Omental fat pad (tissue), 4 donors: ENCODE results near the gene PCSK9. TPM values are rescaled to one million over a fixed set of nuclear protein-coding genes. Genes with fewer than 3 reads are reported as not detected.

Experiments used
- ATAC-seq: fragments of 150-250 bp; one replicate; pipeline ENCODE4 v1.9.1; 2016; ENCODE audit warnings: mild to moderate bottlenecking, moderate library complexity; ENCODE audit not compliant: low FRiP score
- DNase-seq: peaks from one replicate; pipeline ENCODE4 v3.0.0-alpha.2; 2019; ENCODE audit warnings: low spot score
- CTCF ChIP-seq, 3 donors: fragments of 450-650 bp; IDR thresholded peaks; one replicate each; pipeline ENCODE4 v1.5.1; 2016 to 2017; ENCODE audit warnings: antibody characterized with exemption in 3 of 3, mild to moderate bottlenecking in 3 of 3, moderate library complexity in 2 of 3
- total RNA-seq, 4 donors: library from RNA; depleted of rRNA; stranded (reverse); fragments of >200 nt; gene quantifications; one replicate each; pipeline ENCODE4 v1.1.0, GENCODE V29; 2016

Gene PCSK9
- total RNA-seq, 4 donors from 2014 or later, result 0.56 to 0.95 (median 0.80) TPM

GRCh38 chr1:55052221-55053142 lies 13.1 kb downstream of the PCSK9 start:
- TF ChIP-seq CTCF (IDR thresholded peaks at IDR 0.05), result no peak

GRCh38 chr1:55053265-55053954 lies 14.1 kb downstream of the PCSK9 start:
- no peak for TF ChIP-seq CTCF (IDR thresholded peaks at IDR 0.05)
- DNase-seq (no peak), ATAC-seq (no peak)

More at GRCh38 chr1:55052221-55053142, 13.1 kb downstream of the PCSK9 start:
- no peak for ATAC-seq
- DNase-seq, result no peak

GRCh38 chr1:55054396-55054795 lies 15.0 kb downstream of the PCSK9 start:
- DNase-seq (no peak), ATAC-seq (no peak)
- no peak for TF ChIP-seq CTCF (IDR thresholded peaks at IDR 0.05)

- TF ChIP-seq CTCF (IDR thresholded peaks at IDR 0.05), result no peak
- DNase-seq, result no peak
Measured at GRCh38 chr1:55055084-55055882, 15.9 kb downstream of the PCSK9 start.

GRCh38 chr1:55055951-55056631 lies 16.7 kb downstream of the PCSK9 start:
- DNase-seq, result no peak
- no peak for TF ChIP-seq CTCF (IDR thresholded peaks at IDR 0.05)
- no peak for ATAC-seq

More at GRCh38 chr1:55055084-55055882, 15.9 kb downstream of the PCSK9 start:
- ATAC-seq, result no peak

DNA sequence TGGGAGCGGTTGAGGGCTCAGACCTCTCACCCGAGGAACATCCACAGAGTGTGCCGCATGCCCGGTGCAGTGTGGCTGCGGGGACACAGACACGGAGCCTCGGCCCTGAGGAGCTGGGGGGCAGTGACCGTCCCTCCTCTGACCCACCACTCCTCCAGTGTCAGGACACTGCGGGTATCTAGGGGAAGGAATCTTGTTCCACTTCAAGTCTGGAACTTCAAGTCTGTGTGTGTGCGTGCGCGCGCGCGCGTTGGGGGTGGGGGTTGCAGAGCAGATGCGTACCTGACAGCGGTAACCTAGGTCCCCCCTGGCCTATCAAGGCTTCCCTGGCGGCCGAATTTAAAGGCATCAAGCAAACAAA lies 17.3 kb downstream of the PCSK9 start:
- ATAC-seq (no peak), DNase-seq (no peak)
- no peak for TF ChIP-seq CTCF (IDR thresholded peaks at IDR 0.05)
